ENCODE measurements around the gene APBB2.

DNA sequence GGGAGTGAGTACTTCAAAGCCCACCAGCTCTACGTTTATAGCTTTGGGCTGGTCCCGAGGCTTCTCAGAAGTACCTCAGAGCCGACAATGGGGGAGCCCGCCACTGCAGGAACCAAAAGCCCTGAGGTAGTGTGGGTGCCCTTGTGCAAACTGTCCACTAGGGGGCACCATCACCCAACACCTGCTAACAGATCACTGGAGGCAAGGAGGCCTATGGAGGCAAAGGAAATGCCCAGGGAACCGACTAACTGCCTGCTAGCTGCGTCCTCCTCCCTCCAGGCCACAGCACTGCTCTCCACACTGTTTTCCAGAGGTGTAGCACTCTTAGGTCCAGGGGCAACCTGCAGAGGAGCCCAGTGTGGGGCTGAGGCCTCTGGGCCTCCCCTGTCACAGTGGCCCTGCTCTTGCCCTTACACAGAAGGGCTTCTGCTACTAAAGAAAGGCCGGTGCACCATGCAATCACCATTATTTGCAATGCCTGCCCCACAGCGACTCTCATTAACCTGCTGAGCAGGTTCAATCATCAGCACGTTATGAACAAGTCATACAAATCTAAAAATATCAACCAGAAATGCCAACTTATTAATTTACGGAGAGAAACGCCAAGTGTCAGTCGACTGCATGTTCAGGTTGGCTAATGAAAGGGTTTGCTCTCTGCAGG, 305.5 kb downstream of the APBB2 start:
- TF ChIP-seq EZH2 (IDR thresholded peaks at IDR 0.05; ENCODE audit: borderline replicate concordance, insufficient read depth, low read depth, low read length, poor library complexity, severe bottlenecking) = no peak
- TF ChIP-seq CTCF (IDR thresholded peaks at IDR 0.05) = peak; percentile 79
